Endodermal cell (in vitro differentiated cells): Measurements from ENCODE around the gene HLF. TPM values are rescaled to one million over a fixed set of nuclear protein-coding genes. Genes with fewer than 3 reads are reported as not detected.

Source experiments
- DNase-seq: peaks from one replicate; pipeline ENCODE4 v3.0.0-alpha.2; 2017
- H3K27ac ChIP-seq: 2 replicates; pipeline ENCODE4 v1.5.1; 2013; ENCODE audit warnings: mild to moderate bottlenecking, low read depth, low read length, moderate library complexity
- H3K27me3 ChIP-seq: 2 replicates; pipeline ENCODE4 v1.6.1; 2013; ENCODE audit warnings: mild to moderate bottlenecking, low read length, moderate library complexity; ENCODE audit not compliant: insufficient read depth, control insufficient read depth, poor library complexity, severe bottlenecking
- H3K36me3 ChIP-seq: 2 replicates; pipeline ENCODE4 v1.7.0; 2013; ENCODE audit warnings: mild to moderate bottlenecking, low read length, moderate library complexity; ENCODE audit not compliant: control insufficient read depth, insufficient read depth
- H3K4me1 ChIP-seq: one replicate; pipeline ENCODE4 v1.7.0; 2013; ENCODE audit warnings: low read length; ENCODE audit not compliant: control insufficient read depth, insufficient read depth
- H3K4me3 ChIP-seq: 2 replicates; pipeline ENCODE4 v1.5.1; 2013; ENCODE audit warnings: mild to moderate bottlenecking, low read length, moderate library complexity
- H3K9ac ChIP-seq: 2 replicates; pipeline ENCODE4 v1.6.1; 2013; ENCODE audit warnings: mild to moderate bottlenecking, low read length, moderate library complexity; ENCODE audit not compliant: poor library complexity, severe bottlenecking; ENCODE audit errors: extremely low read depth
- H3K9me3 ChIP-seq: 2 replicates; pipeline ENCODE4 v1.6.1; 2013; ENCODE audit warnings: mild to moderate bottlenecking, low read length, moderate library complexity; ENCODE audit not compliant: control insufficient read depth
- H3K27ac Mint-ChIP-seq: 2 replicates; pipeline ENCODE4 v1.8.0; 2020; ENCODE audit warnings: mixed read lengths
- H3K27me3 Mint-ChIP-seq: 2 replicates; pipeline ENCODE4 v1.8.0; 2021; ENCODE audit warnings: mild to moderate bottlenecking, mixed read lengths; ENCODE audit not compliant: insufficient read depth
- H3K36me3 Mint-ChIP-seq: 2 replicates; pipeline ENCODE4 v1.8.0; 2020; ENCODE audit warnings: low read depth, mixed read lengths
- H3K4me1 Mint-ChIP-seq: 2 replicates; pipeline ENCODE4 v1.8.0; 2020; ENCODE audit warnings: mixed read lengths
- H3K4me3 Mint-ChIP-seq: 2 replicates; pipeline ENCODE4 v1.8.0; 2020; ENCODE audit warnings: mild to moderate bottlenecking, moderate library complexity, mixed read lengths
- H3K9me3 Mint-ChIP-seq: 2 replicates; pipeline ENCODE4 v1.8.0; 2020; ENCODE audit warnings: mild to moderate bottlenecking, mixed read lengths
- WGBS, 2 experiments: methylation state at CpG; one replicate each; pipeline versions ENCODE4 v1.1.5 to v1.1.7; 2013; ENCODE audit warnings: missing lambda C conversion rate in 2 of 2, mixed read lengths in 1 of 2; ENCODE audit not compliant: insufficient coverage in 1 of 2, insufficient read length in 1 of 2; 5-methylcytosine and 5-hydroxymethylcytosine counted together
- total RNA-seq, 2 donors: library from RNA; stranded (reverse); fragmentation: NEBNext Ultra II Directional in 1 of 2; extraction: Animal tissue kit (Norgen Biotek cat#: 25700) in 1 of 2; gene quantifications; 2 replicates in 1 of 2; 3 replicates in 1 of 2; pipeline ENCODE4 v1.2.1, GENCODE V29; 2021
- TF ChIP-seq, protein P1 (sequence below): fragments of 200-600 bp; sonication (generic); conservative IDR thresholded peaks from 2 replicates; pipeline ENCODE4 v1.5.0; 2021; ENCODE audit warnings: antibody characterized with exemption, mild to moderate bottlenecking

The HLF gene
- total RNA-seq, 2 donors from 2014 or later, result not detected

DNA sequence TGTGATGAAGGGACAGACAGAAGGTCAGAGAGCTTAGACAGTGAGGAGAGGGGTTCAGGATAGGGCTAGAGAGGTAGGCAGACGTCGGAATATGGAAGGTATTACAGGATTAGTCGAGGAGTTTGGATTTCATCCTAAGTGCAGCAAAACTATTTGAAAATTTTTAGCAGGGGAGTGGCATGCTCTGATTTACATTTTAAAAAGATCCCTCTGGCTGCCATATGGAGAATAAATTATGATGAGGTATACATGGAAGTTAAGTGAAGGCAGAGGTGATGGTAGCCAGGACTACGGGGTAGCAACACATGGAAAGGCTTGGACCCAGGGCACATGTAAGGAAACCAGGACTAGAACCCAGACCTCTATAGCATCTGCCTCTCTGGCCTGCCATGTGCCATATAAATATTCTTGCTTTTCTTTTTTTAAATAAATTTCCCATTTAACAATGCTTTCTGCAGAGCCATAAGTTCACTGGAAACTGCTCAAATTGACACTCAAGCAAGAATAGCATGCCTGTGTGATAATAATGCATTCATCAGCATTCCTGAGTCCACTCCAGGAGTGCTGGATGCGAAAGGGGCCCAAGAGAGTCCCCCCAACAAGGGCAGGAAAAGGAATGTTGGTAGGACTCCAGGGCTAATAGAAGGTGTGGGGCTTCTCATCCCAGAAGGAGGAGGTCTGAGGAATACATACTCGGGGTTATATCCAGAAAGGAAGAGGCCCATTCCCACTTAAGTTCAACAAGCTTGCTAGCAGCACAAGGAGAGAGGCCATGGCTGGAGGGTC is 78.2 kb downstream of the HLF start:
- DNase-seq, result no peak
- H3K9ac ChIP-seq, result no peak overlapping the region
- H3K27ac Mint-ChIP-seq, result no peak overlapping the region
- H3K27me3 Mint-ChIP-seq, result no peaks in the 10 kb centered on the region
- no peaks in the 10 kb centered on the region for H3K27me3 ChIP-seq
- TF ChIP-seq, protein P1, sequence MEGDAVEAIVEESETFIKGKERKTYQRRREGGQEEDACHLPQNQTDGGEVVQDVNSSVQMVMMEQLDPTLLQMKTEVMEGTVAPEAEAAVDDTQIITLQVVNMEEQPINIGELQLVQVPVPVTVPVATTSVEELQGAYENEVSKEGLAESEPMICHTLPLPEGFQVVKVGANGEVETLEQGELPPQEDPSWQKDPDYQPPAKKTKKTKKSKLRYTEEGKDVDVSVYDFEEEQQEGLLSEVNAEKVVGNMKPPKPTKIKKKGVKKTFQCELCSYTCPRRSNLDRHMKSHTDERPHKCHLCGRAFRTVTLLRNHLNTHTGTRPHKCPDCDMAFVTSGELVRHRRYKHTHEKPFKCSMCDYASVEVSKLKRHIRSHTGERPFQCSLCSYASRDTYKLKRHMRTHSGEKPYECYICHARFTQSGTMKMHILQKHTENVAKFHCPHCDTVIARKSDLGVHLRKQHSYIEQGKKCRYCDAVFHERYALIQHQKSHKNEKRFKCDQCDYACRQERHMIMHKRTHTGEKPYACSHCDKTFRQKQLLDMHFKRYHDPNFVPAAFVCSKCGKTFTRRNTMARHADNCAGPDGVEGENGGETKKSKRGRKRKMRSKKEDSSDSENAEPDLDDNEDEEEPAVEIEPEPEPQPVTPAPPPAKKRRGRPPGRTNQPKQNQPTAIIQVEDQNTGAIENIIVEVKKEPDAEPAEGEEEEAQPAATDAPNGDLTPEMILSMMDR, result no peak
- H3K4me1 ChIP-seq, result no peaks in the 10 kb centered on the region
- peaks cover 4% of the 10 kb centered on the region for H3K9me3 ChIP-seq
- H3K4me1 Mint-ChIP-seq, result no peaks in the 10 kb centered on the region
- no peak overlapping the region for H3K4me3 Mint-ChIP-seq
- H3K36me3 Mint-ChIP-seq, result no peaks in the 10 kb centered on the region
- 94% methylated on average over 5 to 6 of the region's 6 CpGs for WGBS, 2 experiments
- H3K4me3 ChIP-seq, result no peak overlapping the region
- no peaks in the 10 kb centered on the region for H3K36me3 ChIP-seq
- peaks cover 11% of the 10 kb centered on the region for H3K9me3 Mint-ChIP-seq
- no peak overlapping the region for H3K27ac ChIP-seq

DNA sequence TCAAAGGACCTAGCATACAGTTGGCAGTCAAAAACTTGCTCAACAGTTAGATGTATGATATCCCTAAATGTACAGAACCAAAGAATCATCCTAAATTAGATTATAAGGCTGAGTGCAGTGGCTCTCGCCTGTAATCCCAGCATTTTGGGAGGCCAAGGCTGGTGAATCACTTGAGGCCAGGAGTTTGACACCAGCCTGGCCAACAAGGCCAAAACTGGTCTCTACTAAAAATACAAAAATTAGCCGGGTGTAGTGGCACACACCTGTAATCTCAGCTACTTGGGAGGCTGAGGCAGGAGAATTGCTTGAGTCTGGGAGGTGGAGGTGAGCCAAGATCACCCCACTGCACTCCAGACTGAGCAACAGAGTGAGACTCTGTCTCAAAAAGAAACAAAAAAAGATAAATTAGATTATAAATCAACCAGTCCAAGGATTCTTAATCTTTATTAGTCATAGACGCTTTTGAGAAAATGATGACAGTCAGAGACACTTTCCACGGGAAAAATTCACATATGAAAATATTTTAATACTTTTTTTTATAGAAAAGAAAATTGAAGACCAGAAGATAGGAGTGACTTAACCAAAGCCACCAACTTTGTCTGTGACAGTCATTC is 79.2 kb downstream of the HLF start:
- Histone ChIP-seq H3K4me1 (no peaks in the 10 kb centered on the region), H3K9ac (no peak overlapping the region), H3K4me3 (no peak overlapping the region), H3K36me3 (no peaks in the 10 kb centered on the region), H3K27me3 (no peaks in the 10 kb centered on the region), H3K9me3 (peaks cover 4% of the 10 kb centered on the region), H3K27ac (no peak overlapping the region)
- H3K27me3 Mint-ChIP-seq, result no peaks in the 10 kb centered on the region
- TF ChIP-seq, protein P1, result no peak
- peaks cover 11% of the 10 kb centered on the region for H3K9me3 Mint-ChIP-seq
- WGBS, 2 experiments, result 78 to 100% methylated on average over 1 to 2 of the region's 4 CpGs
- H3K4me1 Mint-ChIP-seq, result peaks cover 2% of the 10 kb centered on the region
- DNase-seq, result no peak
- H3K36me3 Mint-ChIP-seq, result no peaks in the 10 kb centered on the region
- H3K4me3 Mint-ChIP-seq, result no peak overlapping the region
- no peak overlapping the region for H3K27ac Mint-ChIP-seq

DNA sequence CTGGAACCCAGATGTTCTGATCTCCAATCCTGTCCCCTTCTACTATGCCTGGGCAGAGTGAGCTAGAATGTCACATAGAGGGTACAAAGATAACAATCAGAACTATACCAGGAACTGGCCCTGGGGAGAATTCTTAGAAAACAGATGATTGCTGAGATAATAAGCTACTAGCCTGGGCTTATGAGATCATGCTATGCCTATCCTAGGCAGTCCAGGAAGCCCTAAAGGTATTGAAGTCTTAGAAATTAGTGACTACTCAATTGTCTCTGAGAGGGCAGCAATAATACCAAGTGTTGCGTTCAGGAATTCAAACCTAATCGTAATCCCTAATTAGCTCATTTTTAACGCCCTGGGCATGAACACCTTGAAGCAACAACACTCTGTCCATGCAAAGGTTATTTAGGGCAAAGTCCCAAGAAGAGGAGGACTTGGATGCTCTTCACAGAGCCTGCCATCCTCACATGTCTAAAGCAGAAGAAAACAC is 79.8 kb downstream of the HLF start:
- no peak overlapping the region for H3K27ac ChIP-seq
- no peak overlapping the region for H3K27ac Mint-ChIP-seq
- no peaks in the 10 kb centered on the region for H3K36me3 Mint-ChIP-seq
- DNase-seq, result no peak
- peaks cover 2% of the 10 kb centered on the region for H3K4me1 Mint-ChIP-seq
- WGBS, 2 experiments, result 94 to 95% methylated on average over 3 of the region's 3 CpGs
- no peak overlapping the region for H3K9ac ChIP-seq
- no peaks in the 10 kb centered on the region for H3K36me3 ChIP-seq
- TF ChIP-seq, protein P1, result no peak
- no peak overlapping the region for H3K4me3 Mint-ChIP-seq
- H3K27me3 Mint-ChIP-seq, result no peaks in the 10 kb centered on the region
- no peaks in the 10 kb centered on the region for H3K4me1 ChIP-seq
- no peaks in the 10 kb centered on the region for H3K27me3 ChIP-seq
- peaks cover 11% of the 10 kb centered on the region for H3K9me3 Mint-ChIP-seq
- peaks cover 4% of the 10 kb centered on the region for H3K9me3 ChIP-seq
- no peak overlapping the region for H3K4me3 ChIP-seq
